Measurements from ENCODE around the gene ARHGEF19. TPM values are rescaled to one million over a fixed set of nuclear protein-coding genes. Genes with fewer than 3 reads are reported as not detected.
A peak's percentile ranks its signal among the peaks of the same experiment; 100 is the strongest.
"Not testable (repeated sequence)": the region's sequence is repeated elsewhere in the genome, so short reads cannot be mapped to it uniquely, and the experiment has no call there.

ARHGEF19 gene
- polyA plus RNA-seq, 3 donors: 22.8 to 28.3 (median 26.5) TPM

DNA sequence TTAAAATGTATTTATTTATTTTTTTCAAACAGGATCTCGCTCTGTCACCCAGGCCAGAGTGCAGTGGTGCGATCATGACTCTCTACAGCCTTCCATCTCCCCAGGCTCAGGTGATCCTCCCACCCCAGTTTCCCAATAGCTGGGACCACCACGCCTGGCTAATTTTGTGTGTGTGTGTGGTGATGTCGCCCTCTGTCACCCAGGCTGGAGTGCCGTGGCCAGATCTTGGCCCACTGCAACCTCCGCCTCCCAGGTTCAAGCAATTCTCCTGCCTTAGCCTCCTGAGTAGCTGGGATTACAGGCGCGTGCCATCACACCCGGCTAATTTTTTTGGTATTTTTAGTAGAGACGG lies 44.3 kb downstream of the ARHGEF19 start:
- not testable (repeated sequence) for DNase-seq

DNA sequence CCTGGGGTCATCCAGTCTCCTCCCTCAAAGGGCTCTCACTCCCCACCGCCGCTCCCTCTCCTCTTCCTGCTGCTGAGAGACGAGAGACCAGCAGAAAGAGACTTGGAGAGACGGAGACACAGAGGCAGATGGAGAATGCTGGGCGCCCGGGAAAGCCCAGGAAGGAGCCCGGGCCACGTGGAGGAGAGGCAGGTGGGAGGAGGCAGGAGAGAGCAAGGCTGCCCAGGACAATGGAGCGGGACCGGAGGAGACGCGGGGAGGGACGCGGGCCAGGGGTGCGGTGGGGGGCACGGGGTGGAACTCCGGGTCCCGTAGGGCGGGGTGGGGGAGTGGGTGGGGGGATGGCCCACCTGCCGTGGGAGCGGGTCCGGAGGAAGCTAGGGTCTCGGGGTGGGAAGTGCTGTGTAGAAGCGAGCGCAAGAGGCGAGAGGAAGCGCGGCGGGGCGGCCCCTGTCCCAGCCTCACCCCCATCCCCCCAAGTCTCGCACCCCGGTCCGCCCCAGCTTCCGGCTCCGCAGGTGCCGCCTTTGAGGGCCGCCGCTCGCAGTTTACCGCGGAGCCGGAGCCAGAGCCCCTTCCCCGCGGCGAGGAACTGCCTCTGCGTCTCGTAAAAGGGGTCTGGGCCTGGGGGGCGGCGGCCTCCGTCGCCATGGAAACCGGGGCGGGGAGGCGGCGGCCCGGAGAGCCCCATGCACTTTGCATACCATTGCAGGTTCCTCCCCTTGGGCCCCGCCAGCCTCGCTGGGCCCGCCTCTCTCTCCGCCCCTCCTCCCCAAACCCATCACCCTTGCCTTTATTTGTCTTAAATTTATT lies 44.9 kb downstream of the ARHGEF19 start:
- peak; percentile 84 for DNase-seq

DNA sequence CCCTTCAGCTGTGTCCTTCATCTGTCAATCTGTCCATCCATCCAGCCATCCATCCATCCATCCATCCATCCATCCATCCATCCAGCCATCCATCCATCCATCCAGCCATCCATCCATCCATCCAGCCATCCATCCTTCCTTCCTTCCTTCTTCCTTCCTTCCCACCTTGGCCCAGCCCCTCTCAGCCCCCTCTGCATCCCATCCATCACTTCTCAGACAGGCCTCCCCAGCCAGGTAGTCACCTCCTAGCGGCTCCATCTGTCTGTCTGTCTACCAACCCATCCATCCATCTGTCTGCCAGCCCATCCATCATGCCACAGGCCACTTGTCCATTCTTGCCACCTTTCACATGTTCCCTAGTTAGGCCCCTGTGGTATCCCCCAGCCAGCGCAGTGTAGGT lies 46.3 kb downstream of the ARHGEF19 start:
- no peak for DNase-seq

DNA sequence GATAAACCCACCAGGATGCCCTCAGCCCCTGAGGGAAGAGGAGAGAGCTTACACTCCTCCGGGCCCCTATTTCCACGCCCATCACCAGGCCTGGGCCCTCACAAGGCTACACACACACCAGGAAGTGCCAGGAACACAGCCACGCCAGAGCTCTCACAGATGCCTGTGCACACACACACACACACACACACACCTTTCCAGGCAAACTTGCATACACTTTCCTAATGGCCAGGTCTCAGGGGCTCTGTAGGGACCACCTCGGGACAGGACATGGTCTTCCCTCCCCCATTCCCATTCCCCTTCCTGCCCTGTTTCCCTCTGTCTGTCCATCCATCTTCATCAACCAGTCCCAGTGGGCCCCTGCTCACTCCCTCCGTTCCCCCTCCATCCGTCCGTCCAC lies 46.9 kb downstream of the ARHGEF19 start:
- no peak for DNase-seq

DNA sequence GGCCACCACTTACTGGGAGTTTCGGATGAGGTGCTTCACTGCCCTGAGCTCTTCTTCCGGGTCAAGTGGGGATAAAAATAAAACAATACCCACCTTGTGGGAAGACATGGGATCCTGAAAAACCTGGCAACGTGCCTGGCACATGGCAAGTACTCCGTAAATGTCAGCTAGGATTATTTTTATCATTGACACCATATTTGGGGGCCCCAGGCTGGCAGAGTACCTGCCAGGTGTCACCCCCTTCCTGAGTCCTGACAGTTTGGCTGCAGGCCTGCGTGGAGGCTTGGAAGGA lies 47.4 kb downstream of the ARHGEF19 start:
- no peak for DNase-seq

DNA sequence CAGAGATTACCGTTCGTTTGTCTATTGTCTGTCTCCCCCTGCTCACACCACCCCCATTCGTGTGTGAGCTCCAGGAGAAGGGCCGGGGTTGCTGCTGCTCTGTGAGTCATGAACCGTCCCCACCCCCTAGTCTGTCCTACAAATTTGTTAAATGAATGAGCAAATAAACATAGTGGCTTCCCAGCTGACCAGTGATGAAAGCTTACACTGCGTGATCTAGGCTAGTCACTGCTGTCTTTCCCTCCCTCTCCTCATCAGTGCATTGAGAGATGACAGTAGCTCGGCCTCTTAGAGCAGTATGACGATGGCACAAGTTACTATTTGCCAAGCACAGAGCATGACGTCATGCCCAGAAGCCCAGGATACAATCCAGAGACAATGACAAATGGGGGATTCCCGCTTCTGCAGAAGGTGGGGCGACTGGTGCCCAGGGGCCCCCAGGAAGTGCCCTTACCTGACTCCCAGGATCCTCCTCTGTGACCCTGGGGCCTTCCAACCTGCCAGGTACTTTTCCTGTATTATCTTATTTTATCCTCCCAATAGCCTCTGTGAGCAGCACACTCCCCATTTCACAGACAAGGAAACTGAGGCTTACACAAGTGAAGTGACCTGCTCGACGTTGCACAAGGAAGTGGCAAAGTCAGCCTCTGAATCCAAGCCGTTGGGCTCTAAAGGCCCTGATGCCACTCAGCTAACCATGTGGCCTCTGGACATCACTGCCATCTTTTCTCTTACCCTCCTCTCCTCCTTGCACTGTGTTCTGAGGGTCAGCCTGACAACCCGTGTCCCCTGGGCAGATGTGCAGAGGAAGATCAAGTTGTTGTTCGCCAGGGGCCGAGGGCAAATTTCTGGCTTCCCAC lies 48.0 kb downstream of the ARHGEF19 start:
- no peak for DNase-seq

DNA sequence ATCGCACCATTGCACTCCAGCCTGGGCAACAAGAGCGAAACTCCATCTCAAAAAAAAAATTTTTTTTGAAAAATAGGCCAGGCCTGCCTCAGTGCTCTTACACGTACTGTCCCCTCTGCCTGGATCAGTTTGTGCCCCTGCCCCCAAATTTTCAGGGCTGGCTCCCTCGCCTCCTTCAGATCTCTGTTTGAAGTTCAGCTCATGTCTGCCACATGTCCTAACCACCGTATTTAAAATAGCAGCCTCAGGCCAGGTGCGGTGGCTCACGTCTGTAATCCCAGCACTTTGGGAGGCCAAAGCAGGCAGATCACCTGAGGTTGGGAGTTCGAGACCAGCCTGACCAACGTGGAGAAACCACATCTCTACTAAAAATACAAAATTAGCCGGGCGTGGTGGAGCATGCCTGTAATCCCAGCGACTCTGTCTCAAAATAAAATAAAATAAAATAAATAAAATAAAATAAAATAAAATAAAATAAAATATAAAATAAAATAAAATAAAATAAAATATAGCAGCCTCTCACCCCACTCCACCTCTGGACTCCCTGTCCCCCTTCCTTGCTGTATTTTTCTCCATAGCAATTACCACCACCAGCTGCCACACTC lies 48.7 kb downstream of the ARHGEF19 start:
- DNase-seq: not testable (repeated sequence)

DNA sequence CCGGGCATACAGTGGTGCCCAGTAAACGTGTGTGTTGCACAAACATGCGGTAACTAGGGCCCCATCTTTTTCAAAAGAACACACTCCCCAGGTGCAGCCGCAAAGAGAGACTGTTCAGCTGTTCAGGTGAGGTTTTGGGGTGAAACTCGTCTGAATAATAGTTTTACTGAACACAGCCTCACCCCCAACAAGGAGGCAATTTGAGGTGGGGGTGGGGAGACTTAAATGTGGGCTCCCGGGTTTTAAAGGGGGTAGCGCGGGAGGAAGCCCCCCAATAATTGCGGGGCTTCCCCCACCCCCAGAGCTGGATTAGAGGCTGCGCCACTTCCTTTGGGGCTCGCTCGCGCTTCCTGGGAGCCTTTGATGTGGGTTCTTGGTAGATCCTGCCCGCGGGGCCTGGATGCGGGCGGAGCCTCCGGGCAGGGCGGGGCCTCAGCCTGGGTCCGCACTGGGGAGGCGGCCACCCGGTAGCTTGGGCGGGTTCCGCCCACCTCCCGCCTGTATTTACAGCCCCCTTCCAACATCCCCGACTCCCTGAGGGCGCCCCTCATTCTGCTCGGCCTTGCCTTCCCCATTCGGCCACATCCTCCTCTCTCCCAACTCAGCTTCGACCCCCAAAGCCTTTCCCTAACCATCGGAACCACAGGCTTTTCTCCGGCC lies 50.2 kb downstream of the ARHGEF19 start:
- DNase-seq: no peak

DNA sequence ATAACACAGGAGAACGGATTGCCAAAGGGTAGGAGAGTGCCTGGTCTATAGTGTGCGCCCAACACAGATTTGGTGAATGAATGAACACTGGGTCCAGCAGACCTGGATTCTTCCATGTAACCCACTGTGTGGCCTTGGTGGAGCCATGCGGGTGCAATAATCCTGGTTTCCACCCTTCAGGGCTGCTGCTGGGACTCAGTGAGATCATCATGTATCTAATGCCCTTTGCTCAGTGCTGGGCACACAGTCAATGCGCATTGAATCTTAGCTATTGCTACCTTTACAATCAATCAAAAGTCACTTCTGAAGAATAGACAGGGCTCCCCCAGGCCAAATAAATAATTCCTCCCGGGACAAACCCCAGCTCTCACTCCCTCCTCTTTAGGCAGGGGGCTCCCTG lies 50.7 kb downstream of the ARHGEF19 start:
- DNase-seq: no peak

DNA sequence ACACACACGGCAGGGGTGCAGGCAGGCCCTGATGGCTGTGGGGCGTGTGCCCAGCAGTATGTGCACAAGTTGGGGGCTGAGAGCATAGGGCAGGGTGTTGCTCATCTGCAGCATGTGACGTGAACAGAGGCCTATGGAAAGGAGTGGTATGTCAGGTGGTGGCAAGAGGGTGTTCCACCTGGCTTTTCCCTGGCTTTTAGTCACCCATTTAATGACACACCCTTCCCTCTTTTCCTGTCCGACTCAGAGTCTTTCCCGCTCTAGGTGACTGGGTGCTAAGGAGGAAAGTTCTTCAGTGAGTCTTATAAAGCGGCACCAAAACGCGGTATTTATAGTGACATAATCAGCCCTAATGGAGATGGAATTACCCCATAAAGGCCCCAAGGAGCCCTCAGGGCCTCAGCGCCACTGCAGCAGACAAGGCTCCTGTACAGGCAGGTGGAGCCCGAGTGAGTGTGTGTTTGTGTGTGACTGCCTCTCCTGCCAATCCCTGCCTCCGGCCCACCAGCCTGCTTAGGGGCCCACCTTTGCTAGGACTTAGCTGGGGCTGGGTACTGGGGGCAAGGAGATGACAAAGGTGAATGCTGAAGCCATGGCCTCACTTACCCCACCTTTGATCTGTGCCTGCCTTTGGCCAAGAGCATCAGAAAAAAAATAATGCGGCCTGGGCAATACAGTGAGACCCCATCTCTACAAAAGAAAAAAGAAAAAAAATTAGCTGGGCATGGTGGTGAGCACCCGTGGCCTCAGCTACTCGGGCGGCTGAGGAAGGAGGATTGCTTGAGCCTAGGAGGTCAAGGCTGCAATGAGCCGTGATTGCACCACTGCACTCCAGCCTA lies 53.2 kb downstream of the ARHGEF19 start:
- DNase-seq: no peak

DNA sequence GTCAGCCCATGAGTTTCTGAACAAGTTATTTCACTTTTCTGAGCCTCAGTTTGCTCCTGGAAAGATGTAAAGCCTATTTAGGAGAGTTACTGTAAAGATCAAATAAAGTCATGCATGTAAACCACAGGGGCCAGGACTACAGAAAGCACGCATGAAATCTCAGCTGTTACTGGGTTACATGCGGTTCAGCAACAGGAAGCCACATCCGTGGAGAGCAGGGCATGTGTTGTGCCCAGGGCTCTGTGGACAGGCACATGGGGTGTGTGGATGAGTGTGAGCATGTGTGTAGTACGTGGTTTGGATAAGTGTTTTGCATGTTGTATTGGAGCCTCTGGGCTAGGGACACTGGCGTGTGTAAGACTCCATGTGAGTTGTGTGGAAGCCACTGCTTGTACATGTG lies 54.4 kb downstream of the ARHGEF19 start:
- DNase-seq: no peak

DNA sequence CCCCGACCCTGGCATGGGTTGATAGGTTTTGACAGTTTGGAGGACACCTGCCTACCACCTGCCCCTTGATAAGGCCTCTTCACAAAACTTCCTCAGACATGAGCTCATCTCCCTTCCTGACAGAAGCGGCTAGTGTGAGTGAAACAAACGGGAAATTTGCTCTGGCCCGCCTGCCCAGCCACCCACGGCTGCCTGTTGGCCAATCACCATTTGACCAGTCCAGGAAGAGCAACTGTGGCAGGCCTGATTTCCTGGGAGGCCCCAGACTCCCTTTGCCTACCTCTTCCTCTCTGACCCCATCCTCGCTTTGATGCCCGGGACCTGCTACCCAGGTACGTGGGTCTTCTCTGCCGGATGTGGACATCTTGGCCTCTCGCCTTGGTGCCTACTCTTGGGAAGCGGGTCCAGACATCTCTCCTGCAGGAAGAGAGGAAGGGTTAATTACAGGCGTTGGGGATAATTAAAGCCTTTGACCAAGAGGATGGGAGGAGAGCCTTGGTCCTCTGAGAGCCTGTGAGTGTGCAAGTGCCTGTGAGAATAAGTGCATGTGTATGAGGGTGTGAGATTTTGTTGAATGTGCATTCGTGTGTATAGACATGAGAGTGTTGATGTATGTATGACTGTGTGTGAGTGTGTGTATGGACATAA lies 55.5 kb downstream of the ARHGEF19 start:
- DNase-seq: no peak

DNA sequence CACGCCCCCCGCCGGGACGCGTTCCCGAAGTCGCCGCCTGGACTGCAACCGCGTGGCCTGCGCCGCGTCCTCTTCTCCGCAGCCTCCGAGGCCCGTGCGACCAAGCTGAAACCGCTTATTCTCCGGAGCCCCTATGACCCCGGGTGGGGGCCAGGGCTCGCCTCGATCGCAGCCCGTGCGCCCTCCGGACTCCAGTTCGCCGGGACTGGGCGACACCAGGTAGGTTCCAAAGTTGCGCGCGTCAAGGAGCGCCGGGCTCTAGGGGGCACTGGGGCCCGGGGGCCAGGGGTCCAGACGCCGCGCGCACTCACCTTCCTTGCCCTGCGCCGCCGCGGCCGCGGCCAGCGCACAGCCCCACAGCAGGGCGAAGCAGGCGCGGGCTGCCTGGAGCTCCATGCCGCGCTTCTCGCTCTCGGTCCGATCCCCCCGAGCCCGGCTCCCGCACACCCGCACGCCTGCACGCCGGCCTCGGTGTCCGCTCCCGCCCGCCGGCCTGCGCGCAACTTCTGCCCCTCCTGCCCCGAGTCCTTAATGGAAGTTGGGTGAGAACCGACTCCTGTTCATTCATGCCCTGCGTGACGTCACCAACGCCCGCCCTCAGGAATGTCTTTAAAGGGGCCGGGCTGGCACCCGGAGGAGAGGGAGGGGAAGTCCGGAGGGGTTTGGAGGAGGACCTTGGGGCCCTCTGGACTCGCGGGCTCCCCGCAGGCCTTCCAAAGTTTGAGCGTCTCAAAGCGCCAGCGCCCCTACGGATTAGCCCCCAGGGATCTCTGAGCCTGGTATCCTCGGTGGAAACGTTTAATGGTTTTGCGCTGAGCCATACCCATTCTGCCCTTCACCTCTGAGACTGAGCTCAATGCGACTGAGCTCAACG lies 56.7 kb downstream of the ARHGEF19 start, which contains the start of gene EPHA2:
Gene EPHA2, minus strand, starts transcription at position 533 of the 874 bp plus-strand sequence. Its CDS starts 137 bp downstream, at position 396.
- DNase-seq: peak; percentile 97

DNA sequence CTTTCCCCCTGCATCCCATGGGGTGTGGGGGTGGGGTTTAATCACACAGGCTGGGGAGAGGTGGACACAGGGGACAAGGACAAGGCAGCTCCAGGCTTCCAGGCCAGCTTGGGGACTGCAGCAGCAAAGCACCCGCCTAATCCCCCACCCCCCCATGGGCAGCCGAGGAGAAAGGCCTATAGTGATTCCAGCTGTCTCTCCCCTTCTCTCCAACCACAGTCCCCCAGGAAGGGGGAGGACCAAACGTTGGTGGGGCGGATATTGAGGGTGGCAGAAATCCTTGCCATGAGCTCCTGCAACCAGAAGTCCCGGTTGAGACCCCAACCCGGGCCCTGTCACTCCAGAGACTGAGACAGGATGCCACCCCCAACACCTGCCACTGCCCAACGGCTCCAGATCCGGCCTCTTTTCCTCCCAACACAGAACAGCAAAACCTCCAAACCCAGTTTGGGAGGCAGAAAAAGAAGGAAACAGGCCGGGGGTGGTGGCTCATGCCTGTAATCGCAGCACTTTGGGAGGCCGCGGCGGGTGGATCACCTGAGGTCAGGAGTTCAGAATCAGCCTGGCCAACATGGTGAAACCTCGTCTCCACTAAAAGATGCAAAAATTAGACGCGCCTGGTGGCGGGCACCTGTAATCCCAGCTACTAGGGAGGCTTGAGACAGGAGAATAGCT lies 58.3 kb downstream of the ARHGEF19 start:
- no peak for DNase-seq

DNA sequence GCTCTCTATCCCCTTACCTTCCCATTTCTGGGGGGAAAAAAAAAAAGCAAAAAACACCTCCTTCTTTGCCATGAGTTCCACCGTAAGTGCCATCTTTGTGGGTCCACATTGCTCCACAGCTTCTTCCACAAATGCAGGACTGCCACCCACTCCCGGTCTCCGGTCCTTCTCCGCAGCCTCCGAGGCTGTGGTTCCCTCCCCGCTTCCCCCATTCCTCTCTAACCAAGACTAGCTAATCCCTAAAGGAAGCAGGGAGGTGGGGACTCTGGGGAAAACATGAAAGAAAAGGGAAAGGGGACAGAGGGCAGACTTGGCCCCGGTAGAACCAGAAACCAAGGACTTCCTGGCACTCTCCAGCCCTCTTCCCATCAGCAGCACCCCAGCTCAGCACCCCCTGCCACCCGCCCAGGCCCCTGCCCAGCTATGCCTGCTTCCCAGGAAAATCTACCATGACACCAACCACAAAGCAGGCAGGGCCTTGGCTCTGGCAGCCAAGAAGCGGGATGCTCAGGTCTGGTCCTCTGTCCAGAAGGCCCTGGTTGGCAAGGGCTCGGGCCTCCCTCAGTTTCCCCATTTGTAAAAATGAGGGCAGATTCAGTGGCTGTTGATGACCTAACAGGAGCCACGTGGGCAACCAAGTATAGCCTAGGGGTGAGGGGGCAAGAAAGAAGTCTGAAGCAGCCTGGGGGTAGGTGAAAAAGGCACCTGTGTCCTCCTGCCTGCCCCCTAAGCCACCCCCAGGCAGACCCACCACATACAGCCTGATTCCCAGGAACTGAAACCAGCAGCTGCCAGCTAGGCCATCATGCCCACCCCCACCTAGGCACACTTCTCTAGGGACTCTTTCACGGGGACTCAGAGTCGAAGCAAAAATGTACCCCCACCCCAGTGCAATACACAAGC lies 59.1 kb downstream of the ARHGEF19 start:
- DNase-seq: no peak

DNA sequence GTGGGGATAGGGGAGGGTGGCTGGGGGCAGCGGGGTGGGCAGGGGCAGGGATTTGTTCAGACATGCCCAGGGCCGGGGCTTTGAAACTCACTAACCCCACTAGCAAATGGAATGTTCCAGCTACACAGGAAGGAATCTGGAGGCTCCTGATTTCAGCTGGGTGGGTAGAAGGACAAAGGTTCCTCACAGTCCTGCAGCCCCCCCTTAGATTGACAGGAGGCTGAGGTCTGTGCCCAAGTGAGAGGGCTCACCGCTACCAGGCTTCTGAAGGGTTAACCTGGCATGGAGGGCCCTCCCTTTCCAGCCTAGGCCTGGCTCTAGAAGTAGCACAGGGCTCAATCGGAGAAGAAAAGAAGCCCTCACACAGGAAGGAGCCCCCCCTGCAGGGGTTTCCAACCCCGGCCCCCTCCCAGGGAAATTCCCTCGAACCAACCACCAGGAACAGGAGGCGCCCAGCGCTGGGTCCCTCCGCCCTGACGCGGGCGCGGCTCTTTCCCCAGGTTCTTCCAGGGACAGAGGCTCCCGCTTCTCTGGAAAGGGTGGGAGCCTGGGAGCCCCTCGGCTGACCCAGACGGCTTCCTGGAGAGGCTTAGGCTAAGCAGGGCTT lies 59.9 kb downstream of the ARHGEF19 start:
- peak; percentile 84 for DNase-seq

DNA sequence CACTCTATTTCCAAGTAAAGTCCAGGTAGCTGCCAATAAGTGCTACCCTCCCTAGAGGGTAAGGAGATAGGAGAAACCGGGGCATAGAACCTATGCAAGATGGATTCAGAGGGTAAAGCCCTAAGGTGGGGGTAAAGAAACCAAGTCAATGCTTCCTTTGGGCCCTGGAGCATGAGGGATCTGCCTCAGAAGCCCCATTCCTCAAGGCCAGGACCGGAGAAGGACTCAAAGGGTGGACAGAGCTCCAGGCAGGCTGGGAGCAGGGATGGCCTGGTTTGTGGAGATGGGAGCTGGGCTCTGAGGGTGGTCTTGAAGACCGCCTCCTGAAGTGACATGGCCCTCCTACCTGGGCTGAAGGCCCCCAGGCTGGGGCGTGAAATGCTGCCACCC lies 60.5 kb downstream of the ARHGEF19 start:
- DNase-seq: no peak
